HFF-Myc (cell line): ENCODE measurements around the gene IL4R.
"Not testable (repeated sequence)": the region's sequence is repeated elsewhere in the genome, so short reads cannot be mapped to it uniquely, and the experiment has no call there.

Source experiments
- DNase-seq: peaks from one replicate; pipeline ENCODE4 v3.0.0-alpha.2; 2011; ENCODE audit warnings: low read depth; ENCODE audit errors: extremely low read depth
- H3K4me3 ChIP-seq: replicated peaks from 2 replicates; pipeline ENCODE4 v1.5.1; 2011; ENCODE audit warnings: low read depth, mild to moderate bottlenecking, control low read depth, low read length
- TF ChIP-seq, protein P1 (sequence below): IDR thresholded peaks from 2 replicates; pipeline ENCODE4 v1.5.1; 2012; ENCODE audit warnings: mild to moderate bottlenecking, low read depth, low read length, control low read depth; ENCODE audit errors: missing control alignments

IL4R gene

GRCh38 chr16:27270349-27270748 lies 43.4 kb upstream of the IL4R start:
- no peak for DNase-seq
- no peak overlapping the region for H3K4me3 ChIP-seq

GRCh38 chr16:27272076-27272475 lies 41.7 kb upstream of the IL4R start:
- TF ChIP-seq, protein P1, sequence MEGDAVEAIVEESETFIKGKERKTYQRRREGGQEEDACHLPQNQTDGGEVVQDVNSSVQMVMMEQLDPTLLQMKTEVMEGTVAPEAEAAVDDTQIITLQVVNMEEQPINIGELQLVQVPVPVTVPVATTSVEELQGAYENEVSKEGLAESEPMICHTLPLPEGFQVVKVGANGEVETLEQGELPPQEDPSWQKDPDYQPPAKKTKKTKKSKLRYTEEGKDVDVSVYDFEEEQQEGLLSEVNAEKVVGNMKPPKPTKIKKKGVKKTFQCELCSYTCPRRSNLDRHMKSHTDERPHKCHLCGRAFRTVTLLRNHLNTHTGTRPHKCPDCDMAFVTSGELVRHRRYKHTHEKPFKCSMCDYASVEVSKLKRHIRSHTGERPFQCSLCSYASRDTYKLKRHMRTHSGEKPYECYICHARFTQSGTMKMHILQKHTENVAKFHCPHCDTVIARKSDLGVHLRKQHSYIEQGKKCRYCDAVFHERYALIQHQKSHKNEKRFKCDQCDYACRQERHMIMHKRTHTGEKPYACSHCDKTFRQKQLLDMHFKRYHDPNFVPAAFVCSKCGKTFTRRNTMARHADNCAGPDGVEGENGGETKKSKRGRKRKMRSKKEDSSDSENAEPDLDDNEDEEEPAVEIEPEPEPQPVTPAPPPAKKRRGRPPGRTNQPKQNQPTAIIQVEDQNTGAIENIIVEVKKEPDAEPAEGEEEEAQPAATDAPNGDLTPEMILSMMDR = no peak
- H3K4me3 ChIP-seq = no peak overlapping the region
- no peak for DNase-seq

More at GRCh38 chr16:27270349-27270748, 43.4 kb upstream of the IL4R start:
- TF ChIP-seq, protein P1 = no peak

DNA sequence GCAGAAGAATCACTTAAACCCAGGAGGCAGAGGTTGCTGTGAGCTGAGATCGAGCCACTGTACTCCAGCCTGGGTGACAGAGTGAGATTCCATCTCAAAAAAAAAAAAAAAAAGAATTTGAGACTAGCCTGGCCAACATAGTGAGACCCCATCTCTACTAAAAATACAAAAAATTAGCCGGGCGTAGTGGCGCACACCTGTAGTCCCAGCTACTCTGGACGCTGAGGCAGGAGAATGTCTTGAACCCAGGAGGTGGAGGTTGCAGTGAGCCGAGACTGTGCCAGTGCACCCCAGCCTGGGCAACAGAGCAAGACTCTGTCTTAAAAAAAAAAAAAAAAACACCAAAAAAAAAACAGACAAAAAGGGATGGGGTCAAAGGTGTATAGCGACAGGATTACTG lies 41.1 kb upstream of the IL4R start:
- not testable (repeated sequence) for DNase-seq, H3K4me3 ChIP-seq

GRCh38 chr16:27273330-27273669 lies 40.5 kb upstream of the IL4R start:
- TF ChIP-seq, protein P1 = no peak
- no peak overlapping the region for H3K4me3 ChIP-seq
- no peak for DNase-seq

DNA sequence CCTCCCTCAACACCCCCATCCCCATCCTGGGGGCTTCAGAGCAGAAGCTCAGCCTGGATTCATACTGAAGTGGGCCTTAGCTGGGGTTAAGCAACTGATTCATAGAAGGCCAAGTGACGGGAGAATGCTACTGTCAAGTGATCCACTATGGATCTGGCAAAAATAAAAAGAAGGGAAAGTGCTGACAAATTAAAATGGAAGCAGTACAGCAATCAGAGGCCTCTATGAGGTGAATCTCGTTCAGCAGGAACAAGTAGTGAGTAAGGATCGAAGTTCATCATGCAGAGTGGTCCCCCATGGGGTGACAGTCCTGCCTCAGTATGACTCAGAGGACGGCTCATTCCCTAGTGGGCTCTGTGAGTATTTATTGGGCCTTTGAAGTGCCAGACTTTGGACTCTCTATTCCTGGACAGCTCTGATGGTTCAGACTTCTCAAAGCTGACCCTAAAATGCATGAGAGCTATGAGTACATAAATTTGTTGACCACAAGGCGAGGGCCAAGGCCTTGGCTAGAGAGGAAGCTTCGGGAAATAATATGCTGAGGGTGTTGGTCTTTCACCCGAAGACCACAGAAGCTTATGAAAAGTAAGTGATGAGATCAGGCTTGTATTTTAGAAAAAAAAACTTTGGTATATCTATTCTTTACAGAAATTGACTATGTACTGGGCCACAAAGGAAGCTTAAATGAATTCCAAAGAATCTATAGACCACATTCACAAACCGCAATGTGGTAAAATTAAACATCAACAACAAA lies 39.9 kb upstream of the IL4R start:
- H3K4me3 ChIP-seq = no peak overlapping the region
- DNase-seq = no peak
- TF ChIP-seq, protein P1 = no peak

DNA sequence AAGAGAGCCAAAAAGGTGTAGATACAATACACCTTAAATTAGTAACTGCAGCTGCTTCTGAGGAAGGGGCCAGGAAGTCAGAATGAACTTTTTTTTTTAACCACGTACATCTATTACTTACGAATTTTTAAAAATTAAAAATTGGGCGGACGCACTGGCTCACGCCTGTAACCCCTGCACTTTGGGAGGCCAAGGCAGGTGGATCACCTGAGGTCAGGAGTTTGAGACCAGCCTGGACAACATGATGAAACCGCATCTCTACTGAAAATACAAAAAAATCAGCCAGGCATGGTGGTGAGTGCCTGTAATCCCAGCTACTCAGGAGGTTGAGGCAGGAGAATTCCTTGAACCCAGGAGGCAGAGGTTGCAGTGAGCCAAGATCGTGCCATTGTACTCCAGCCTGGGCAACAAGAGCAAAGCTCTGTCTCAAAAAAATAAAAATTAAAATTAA lies 39.3 kb upstream of the IL4R start:
- not testable (repeated sequence) for H3K4me3 ChIP-seq, DNase-seq

- no peak for DNase-seq
- TF ChIP-seq, protein P1 = no peak
- H3K4me3 ChIP-seq = no peak overlapping the region
These were observed 38.4 kb upstream of the IL4R start for GRCh38 chr16:27275394-27275793.

GRCh38 chr16:27281243-27281642 lies 32.5 kb upstream of the IL4R start:
- DNase-seq = no peak

More at GRCh38 chr16:27281243-27281642, 32.5 kb upstream of the IL4R start:
- TF ChIP-seq, protein P1 = no peak
- H3K4me3 ChIP-seq = no peak overlapping the region
